Ishikawa (cell line): Measurements from ENCODE around the gene BOLA3.

Experiments used
- CEBPB ChIP-seq: IDR thresholded peaks from 2 replicates; pipeline ENCODE4 v1.6.1; 2012
- EGR1 ChIP-seq: IDR thresholded peaks from 2 replicates; pipeline ENCODE4 v1.6.1; 2012
- FOXM1 ChIP-seq: IDR thresholded peaks from 2 replicates; pipeline ENCODE4 v1.6.1; 2012; ENCODE audit warnings: low read depth, borderline replicate concordance
- NFIC ChIP-seq: IDR thresholded peaks from 2 replicates; pipeline ENCODE4 v1.6.1; 2012
- RAD21 ChIP-seq: IDR thresholded peaks from 2 replicates; pipeline ENCODE4 v1.6.1; 2012; ENCODE audit warnings: low read depth
- TF ChIP-seq, protein P1 (sequence below): IDR thresholded peaks from 2 replicates; pipeline ENCODE4 v1.6.1; 2012

DNA sequence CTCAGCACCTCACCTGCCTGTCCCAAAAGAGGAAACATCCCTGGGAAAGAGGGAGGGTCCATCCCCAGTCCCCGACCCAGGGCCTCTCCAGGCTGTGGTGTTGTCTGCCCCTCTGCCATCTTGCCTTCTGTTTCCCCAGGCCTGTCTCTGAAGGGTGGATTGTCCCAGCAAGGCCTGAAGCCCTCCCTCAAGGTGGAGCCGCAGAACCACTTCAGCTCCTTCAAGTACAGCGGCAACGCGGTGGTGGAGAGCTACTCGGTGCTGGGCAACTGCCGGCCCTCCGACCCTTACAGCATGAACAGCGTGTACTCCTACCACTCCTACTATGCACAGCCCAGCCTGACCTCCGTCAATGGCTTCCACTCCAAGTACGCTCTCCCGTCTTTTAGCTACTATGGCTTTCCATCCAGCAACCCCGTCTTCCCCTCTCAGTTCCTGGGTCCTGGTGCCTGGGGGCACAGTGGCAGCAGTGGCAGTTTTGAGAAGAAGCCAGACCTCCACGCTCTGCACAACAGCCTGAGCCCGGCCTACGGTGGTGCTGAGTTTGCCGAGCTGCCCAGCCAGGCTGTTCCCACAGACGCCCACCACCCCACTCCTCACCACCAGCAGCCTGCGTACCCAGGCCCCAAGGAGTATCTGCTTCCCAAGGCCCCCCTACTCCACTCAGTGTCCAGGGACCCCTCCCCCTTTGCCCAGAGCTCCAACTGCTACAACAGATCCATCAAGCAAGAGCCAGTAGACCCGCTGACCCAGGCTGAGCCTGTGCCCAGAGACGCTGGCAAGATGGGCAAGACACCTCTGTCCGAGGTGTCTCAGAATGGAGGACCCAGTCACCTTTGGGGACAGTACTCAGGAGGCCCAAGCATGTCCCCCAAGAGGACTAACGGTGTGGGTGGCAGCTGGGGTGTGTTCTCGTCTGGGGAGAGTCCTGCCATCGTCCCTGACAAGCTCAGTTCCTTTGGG lies 47.2 kb downstream of the BOLA3 start:
- no peak for TF ChIP-seq CEBPB
- TF ChIP-seq, protein P1, sequence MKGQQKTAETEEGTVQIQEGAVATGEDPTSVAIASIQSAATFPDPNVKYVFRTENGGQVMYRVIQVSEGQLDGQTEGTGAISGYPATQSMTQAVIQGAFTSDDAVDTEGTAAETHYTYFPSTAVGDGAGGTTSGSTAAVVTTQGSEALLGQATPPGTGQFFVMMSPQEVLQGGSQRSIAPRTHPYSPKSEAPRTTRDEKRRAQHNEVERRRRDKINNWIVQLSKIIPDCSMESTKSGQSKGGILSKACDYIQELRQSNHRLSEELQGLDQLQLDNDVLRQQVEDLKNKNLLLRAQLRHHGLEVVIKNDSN = no peak
- TF ChIP-seq RAD21 = no peak
- no peak for TF ChIP-seq EGR1
- no peak for TF ChIP-seq NFIC
- TF ChIP-seq FOXM1 = no peak
